ENCODE data around the gene PITHD1. TPM values are rescaled to one million over a fixed set of nuclear protein-coding genes. Genes with fewer than 3 reads are reported as not detected.
A peak's percentile ranks its signal among the peaks of the same experiment; 100 is the strongest.

PITHD1 gene
- total RNA-seq, 1 donor from 2014 or later = 37.3 TPM

DNA sequence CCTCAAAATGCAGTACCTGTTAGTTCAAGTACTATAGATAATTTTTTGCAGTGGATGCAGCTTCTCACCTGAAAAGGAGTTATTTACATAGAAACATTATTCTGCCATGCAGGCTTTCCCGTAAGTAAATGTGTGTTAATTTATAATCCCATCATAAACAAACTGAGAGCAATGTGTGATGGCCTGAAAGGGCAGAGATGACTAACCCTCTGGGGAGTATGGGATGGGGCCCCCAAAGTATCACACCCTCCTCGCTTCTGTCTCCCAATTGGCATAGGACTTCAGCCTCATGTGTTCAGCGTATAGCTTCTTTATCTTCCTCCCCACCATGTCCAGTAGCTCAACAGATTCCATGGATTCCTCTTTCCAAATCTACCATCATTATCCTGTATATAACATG, 39.4 kb downstream of the PITHD1 start:
- FAIRE-seq = no peak
- Histone ChIP-seq H3K27me3 (ENCODE audit: insufficient read depth, low read length) (no peaks in the 10 kb centered on the region), H3K4me1 (ENCODE audit: insufficient read depth, low read length) (no peaks in the 10 kb centered on the region), H2AFZ (ENCODE audit: low read depth, low read length) (no peak overlapping the region), H3K36me3 (ENCODE audit: insufficient read depth, low read length) (peaks cover 11% of the 10 kb centered on the region), H3K79me2 (ENCODE audit: insufficient read depth, low read length) (no peaks in the 10 kb centered on the region), H3K9me3 (ENCODE audit: insufficient read depth, low read depth, low read length) (no peaks in the 10 kb centered on the region), H3K27ac (ENCODE audit: low read depth, low read length) (no peak overlapping the region), H3K9ac (ENCODE audit: low read length) (no peak overlapping the region), H4K20me1 (ENCODE audit: insufficient read depth, low read length) (no peaks in the 10 kb centered on the region), H3K4me2 (ENCODE audit: low read length) (no peak overlapping the region), H3K4me3 (ENCODE audit: insufficient read depth, low read depth, low read length) (no peak overlapping the region)
- TF ChIP-seq EZH2 (IDR thresholded peaks at IDR 0.05; ENCODE audit: insufficient read depth, low read length) = no peak
- TF ChIP-seq, protein P1, sequence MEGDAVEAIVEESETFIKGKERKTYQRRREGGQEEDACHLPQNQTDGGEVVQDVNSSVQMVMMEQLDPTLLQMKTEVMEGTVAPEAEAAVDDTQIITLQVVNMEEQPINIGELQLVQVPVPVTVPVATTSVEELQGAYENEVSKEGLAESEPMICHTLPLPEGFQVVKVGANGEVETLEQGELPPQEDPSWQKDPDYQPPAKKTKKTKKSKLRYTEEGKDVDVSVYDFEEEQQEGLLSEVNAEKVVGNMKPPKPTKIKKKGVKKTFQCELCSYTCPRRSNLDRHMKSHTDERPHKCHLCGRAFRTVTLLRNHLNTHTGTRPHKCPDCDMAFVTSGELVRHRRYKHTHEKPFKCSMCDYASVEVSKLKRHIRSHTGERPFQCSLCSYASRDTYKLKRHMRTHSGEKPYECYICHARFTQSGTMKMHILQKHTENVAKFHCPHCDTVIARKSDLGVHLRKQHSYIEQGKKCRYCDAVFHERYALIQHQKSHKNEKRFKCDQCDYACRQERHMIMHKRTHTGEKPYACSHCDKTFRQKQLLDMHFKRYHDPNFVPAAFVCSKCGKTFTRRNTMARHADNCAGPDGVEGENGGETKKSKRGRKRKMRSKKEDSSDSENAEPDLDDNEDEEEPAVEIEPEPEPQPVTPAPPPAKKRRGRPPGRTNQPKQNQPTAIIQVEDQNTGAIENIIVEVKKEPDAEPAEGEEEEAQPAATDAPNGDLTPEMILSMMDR (IDR thresholded peaks at IDR 0.05; ENCODE audit: insufficient read depth, low read depth, low read length) = no peak
- no peak overlapping the region for H3K4me3 Mint-ChIP-seq (ENCODE audit: unreplicated experiment)
- H3K4me1 Mint-ChIP-seq (ENCODE audit: low read depth, unreplicated experiment) = no peaks in the 10 kb centered on the region
- H3K27me3 Mint-ChIP-seq (ENCODE audit: low read depth, unreplicated experiment) = no peaks in the 10 kb centered on the region
- H3K9me3 Mint-ChIP-seq (ENCODE audit: unreplicated experiment) = no peaks in the 10 kb centered on the region
- H3K27ac Mint-ChIP-seq (ENCODE audit: unreplicated experiment) = no peak overlapping the region
- DNase-seq (ENCODE audit: low read depth) = no peak
- peaks cover 4% of the 10 kb centered on the region for H3K36me3 Mint-ChIP-seq (ENCODE audit: low read depth, unreplicated experiment)

DNA sequence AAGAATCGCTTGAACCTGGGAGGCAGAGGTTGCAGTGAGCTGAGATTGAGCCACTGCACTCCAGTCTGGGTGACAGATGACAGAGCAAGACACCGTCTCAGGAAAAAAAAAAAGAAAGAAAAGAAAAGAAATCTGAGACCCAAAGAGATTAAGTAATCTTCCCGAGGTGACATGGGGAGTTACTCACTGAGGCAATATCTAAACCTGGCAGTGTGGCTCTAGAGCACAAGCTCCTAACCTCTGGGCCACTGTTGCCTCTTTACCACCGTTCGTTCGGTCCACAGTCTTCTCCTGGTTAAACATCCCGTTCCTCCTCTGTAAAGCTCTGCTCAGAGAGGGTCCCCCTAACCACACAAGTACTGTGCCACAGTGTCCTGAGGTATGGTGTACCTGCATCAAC, 45.5 kb downstream of the PITHD1 start:
- Mint-ChIP-seq H3K27me3 (ENCODE audit: low read depth, unreplicated experiment) (no peaks in the 10 kb centered on the region), H3K4me3 (ENCODE audit: unreplicated experiment) (no peak overlapping the region), H3K9me3 (ENCODE audit: unreplicated experiment) (no peaks in the 10 kb centered on the region), H3K4me1 (ENCODE audit: low read depth, unreplicated experiment) (peaks cover 2% of the 10 kb centered on the region), H3K36me3 (ENCODE audit: low read depth, unreplicated experiment) (no peaks in the 10 kb centered on the region), H3K27ac (ENCODE audit: unreplicated experiment) (no peak overlapping the region)
- Histone ChIP-seq H3K4me3 (ENCODE audit: insufficient read depth, low read depth, low read length) (no peak overlapping the region), H3K27me3 (ENCODE audit: insufficient read depth, low read length) (no peaks in the 10 kb centered on the region), H2AFZ (ENCODE audit: low read depth, low read length) (no peak overlapping the region), H3K4me1 (ENCODE audit: insufficient read depth, low read length) (peaks cover 9% of the 10 kb centered on the region), H3K27ac (ENCODE audit: low read depth, low read length) (no peak overlapping the region), H3K4me2 (ENCODE audit: low read length) (peak overlapping the region; percentile 93), H3K79me2 (ENCODE audit: insufficient read depth, low read length) (peaks cover 16% of the 10 kb centered on the region), H3K9me3 (ENCODE audit: insufficient read depth, low read depth, low read length) (no peaks in the 10 kb centered on the region), H4K20me1 (ENCODE audit: insufficient read depth, low read length) (no peaks in the 10 kb centered on the region), H3K9ac (ENCODE audit: low read length) (no peak overlapping the region), H3K36me3 (ENCODE audit: insufficient read depth, low read length) (peaks cover 2% of the 10 kb centered on the region)
- FAIRE-seq (no peak), DNase-seq (ENCODE audit: low read depth) (no peak)
- TF ChIP-seq, protein P1 (IDR thresholded peaks at IDR 0.05; ENCODE audit: insufficient read depth, low read depth, low read length) = no peak
- no peak for TF ChIP-seq EZH2 (IDR thresholded peaks at IDR 0.05; ENCODE audit: insufficient read depth, low read length)

DNA sequence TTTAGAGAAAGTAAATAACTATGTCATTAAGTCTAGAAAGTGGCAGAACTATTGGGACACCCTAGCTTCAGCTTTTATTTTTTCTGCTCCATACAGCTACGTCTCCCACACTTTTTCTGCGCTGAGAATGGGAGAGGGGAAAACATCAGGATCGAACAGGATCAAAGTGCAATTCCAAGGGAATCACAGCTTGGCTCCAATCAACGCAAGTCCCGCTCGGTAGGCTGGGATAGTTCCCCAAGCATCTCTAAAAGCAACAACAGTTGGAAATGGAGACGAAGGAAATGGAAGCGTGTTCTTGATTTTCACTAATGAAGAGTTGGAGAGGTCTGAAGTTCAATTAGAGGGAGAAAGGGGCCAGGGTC, 46.5 kb downstream of the PITHD1 start:
- FAIRE-seq = no peak
- H3K4me3 ChIP-seq (ENCODE audit: insufficient read depth, low read depth, low read length) = peak overlapping the region; percentile 98

More for the DNA sequence above, 46.5 kb downstream of the PITHD1 start:
- peak overlapping the region; percentile 95 for H2AFZ ChIP-seq (ENCODE audit: low read depth, low read length)
- H3K36me3 Mint-ChIP-seq (ENCODE audit: low read depth, unreplicated experiment) = no peaks in the 10 kb centered on the region
- no peak for DNase-seq (ENCODE audit: low read depth)
- no peaks in the 10 kb centered on the region for H3K27me3 Mint-ChIP-seq (ENCODE audit: low read depth, unreplicated experiment)
- peaks cover 9% of the 10 kb centered on the region for H3K4me1 ChIP-seq (ENCODE audit: insufficient read depth, low read length)
- peak overlapping the region; percentile 93 for H3K4me2 ChIP-seq (ENCODE audit: low read length)
- H3K27ac Mint-ChIP-seq (ENCODE audit: unreplicated experiment) = peak overlapping the region; percentile 93
- peaks cover 2% of the 10 kb centered on the region for H3K4me1 Mint-ChIP-seq (ENCODE audit: low read depth, unreplicated experiment)
- H3K9me3 Mint-ChIP-seq (ENCODE audit: unreplicated experiment) = no peaks in the 10 kb centered on the region
- peak overlapping the region; percentile 95 for H3K4me3 Mint-ChIP-seq (ENCODE audit: unreplicated experiment)
- no peaks in the 10 kb centered on the region for H3K27me3 ChIP-seq (ENCODE audit: insufficient read depth, low read length)
- H3K79me2 ChIP-seq (ENCODE audit: insufficient read depth, low read length) = peaks cover 16% of the 10 kb centered on the region
- peak overlapping the region; percentile 95 for H3K27ac ChIP-seq (ENCODE audit: low read depth, low read length)
- no peaks in the 10 kb centered on the region for H3K9me3 ChIP-seq (ENCODE audit: insufficient read depth, low read depth, low read length)
- peaks cover 2% of the 10 kb centered on the region for H3K36me3 ChIP-seq (ENCODE audit: insufficient read depth, low read length)
- peak overlapping the region; percentile 100 for H3K9ac ChIP-seq (ENCODE audit: low read length)
- no peak for TF ChIP-seq EZH2 (IDR thresholded peaks at IDR 0.05; ENCODE audit: insufficient read depth, low read length)
- TF ChIP-seq, protein P1 (IDR thresholded peaks at IDR 0.05; ENCODE audit: insufficient read depth, low read depth, low read length) = no peak
- no peaks in the 10 kb centered on the region for H4K20me1 ChIP-seq (ENCODE audit: insufficient read depth, low read length)
